Purkinje cell (primary cell): Measurements from ENCODE around the gene CALN1. TPM values are rescaled to one million over a fixed set of nuclear protein-coding genes. Genes with fewer than 3 reads are reported as not detected.

Experiments
- polyA plus RNA-seq: library from polyadenylated mRNA; unstranded; fragments of >200 nt; fragmentation: Nextera tagmentation; gene quantifications from 2 replicates; pipeline ENCODE4 v1.2.1, GENCODE V29; 2014

The CALN1 gene
- polyA plus RNA-seq: 3.0 and 3.5 TPM in 2 replicates

GRCh38 chr7:72412121-72412618 lies at the start of gene CALN1:
Gene CALN1 (minus strand): TSS chr7:72412338.

